ENCODE results near the gene CHD5.

CHD5 gene

GRCh38 chr1:6218375-6219164 is 38.4 kb upstream of the CHD5 start:
- Histone ChIP-seq H2BK12ac (ENCODE audit: low read length) (no peak overlapping the region), H3K27ac (ENCODE audit: low read depth, low read length) (no peak overlapping the region), H4K91ac (ENCODE audit: low read depth, low read length) (no peak overlapping the region), H3K27me3 (ENCODE audit: insufficient read depth, low read length) (no peaks in the 10 kb centered on the region), H3K4me2 (ENCODE audit: low read length) (no peak overlapping the region), H2AK5ac (ENCODE audit: low read length) (no peak overlapping the region), H3K4me3 (ENCODE audit: low read depth, low read length) (no peak overlapping the region), H3K36me3 (ENCODE audit: control insufficient read depth in 1 of 2, insufficient read depth in 2 of 2, low read length in 2 of 2) (peaks cover 12 to 13% of the 10 kb centered on the region in 2 experiments), H3K4me1 (ENCODE audit: control insufficient read depth in 1 of 2, insufficient read depth in 2 of 2, low read length in 2 of 2) (peaks cover 3 to 5% of the 10 kb centered on the region in 2 experiments), H4K12ac (ENCODE audit: low read depth, low read length) (no peak overlapping the region), H2BK5ac (ENCODE audit: low read depth, low read length, poor library complexity) (no peak overlapping the region), H3K9ac (ENCODE audit: low read length) (no peak overlapping the region), H3K23ac (ENCODE audit: low read length) (no peak overlapping the region), H3K14ac (ENCODE audit: low read length) (no peak overlapping the region), H3K9me3 (ENCODE audit: insufficient read depth, low read depth, low read length) (no peaks in the 10 kb centered on the region), H3K79me1 (ENCODE audit: low read length) (no peaks in the 10 kb centered on the region), H2AFZ (ENCODE audit: insufficient read depth, low read length, poor library complexity) (no peak overlapping the region), H3K4ac (ENCODE audit: low read depth, low read length) (no peak overlapping the region), H4K8ac (ENCODE audit: low read depth, low read length) (no peak overlapping the region), H3K79me2 (ENCODE audit: control insufficient read depth, insufficient read depth, low read length, poor library complexity) (no peaks in the 10 kb centered on the region), H3K18ac (ENCODE audit: low read length) (no peak overlapping the region), H2BK120ac (ENCODE audit: insufficient read depth, low read length, poor library complexity) (no peak overlapping the region)
- no peak for DNase-seq
- no CpG with 5 or more reads among the region's 16 CpGs for WGBS (ENCODE audit: extremely low coverage, insufficient coverage, insufficient read length)

- H3K4me2 ChIP-seq (ENCODE audit: low read length) = no peak overlapping the region
- no peak overlapping the region for H2AK5ac ChIP-seq (ENCODE audit: low read length)
- H2BK12ac ChIP-seq (ENCODE audit: low read length) = no peak overlapping the region
- H3K27me3 ChIP-seq (ENCODE audit: insufficient read depth, low read length) = peaks cover 6% of the 10 kb centered on the region
- H3K4me1 ChIP-seq (ENCODE audit: control insufficient read depth in 1 of 2, insufficient read depth in 2 of 2, low read length in 2 of 2) = peaks cover 8 to 10% of the 10 kb centered on the region in 2 experiments
- H3K9me3 ChIP-seq (ENCODE audit: insufficient read depth, low read depth, low read length) = peaks cover 13% of the 10 kb centered on the region
- H3K18ac ChIP-seq (ENCODE audit: low read length) = no peak overlapping the region
- DNase-seq = no peak
- no peak overlapping the region for H3K23ac ChIP-seq (ENCODE audit: low read length)
- no peak overlapping the region for H3K4ac ChIP-seq (ENCODE audit: low read depth, low read length)
- WGBS (ENCODE audit: extremely low coverage, insufficient coverage, insufficient read length) = no CpG with 5 or more reads among the region's 20 CpGs
- H3K79me1 ChIP-seq (ENCODE audit: low read length) = no peaks in the 10 kb centered on the region
- no peak overlapping the region for H4K8ac ChIP-seq (ENCODE audit: low read depth, low read length)
- H4K91ac ChIP-seq (ENCODE audit: low read depth, low read length) = no peak overlapping the region
- H2BK120ac ChIP-seq (ENCODE audit: insufficient read depth, low read length, poor library complexity) = no peak overlapping the region
- no peak overlapping the region for H3K27ac ChIP-seq (ENCODE audit: low read depth, low read length)
- no peak overlapping the region for H2BK5ac ChIP-seq (ENCODE audit: low read depth, low read length, poor library complexity)
- peaks cover 0 to 4% of the 10 kb centered on the region in 2 experiments for H3K36me3 ChIP-seq (ENCODE audit: control insufficient read depth in 1 of 2, insufficient read depth in 2 of 2, low read length in 2 of 2)
- no peak overlapping the region for H4K12ac ChIP-seq (ENCODE audit: low read depth, low read length)
- H2AFZ ChIP-seq (ENCODE audit: insufficient read depth, low read length, poor library complexity) = no peak overlapping the region
- H3K9ac ChIP-seq (ENCODE audit: low read length) = no peak overlapping the region
- H3K14ac ChIP-seq (ENCODE audit: low read length) = no peak overlapping the region
- no peak overlapping the region for H3K4me3 ChIP-seq (ENCODE audit: low read depth, low read length)
- H3K79me2 ChIP-seq (ENCODE audit: control insufficient read depth, insufficient read depth, low read length, poor library complexity) = no peaks in the 10 kb centered on the region
Measured at GRCh38 chr1:6212193-6212959, 32.3 kb upstream of the CHD5 start.

- no peak overlapping the region for H2BK12ac ChIP-seq (ENCODE audit: low read length)
- no peak overlapping the region for H3K14ac ChIP-seq (ENCODE audit: low read length)
- no peaks in the 10 kb centered on the region for H3K79me1 ChIP-seq (ENCODE audit: low read length)
- no peak overlapping the region for H3K27ac ChIP-seq (ENCODE audit: low read depth, low read length)
- H4K91ac ChIP-seq (ENCODE audit: low read depth, low read length) = no peak overlapping the region
- WGBS (ENCODE audit: extremely low coverage, insufficient coverage, insufficient read length) = no CpG with 5 or more reads among the region's 16 CpGs
- H3K27me3 ChIP-seq (ENCODE audit: insufficient read depth, low read length) = peaks cover 11% of the 10 kb centered on the region
- no peak overlapping the region for H3K4me3 ChIP-seq (ENCODE audit: low read depth, low read length)
- H3K4ac ChIP-seq (ENCODE audit: low read depth, low read length) = no peak overlapping the region
- peaks cover 0 to 4% of the 10 kb centered on the region in 2 experiments for H3K36me3 ChIP-seq (ENCODE audit: control insufficient read depth in 1 of 2, insufficient read depth in 2 of 2, low read length in 2 of 2)
- no peak overlapping the region for H3K23ac ChIP-seq (ENCODE audit: low read length)
- no peak overlapping the region for H2AK5ac ChIP-seq (ENCODE audit: low read length)
- H3K9me3 ChIP-seq (ENCODE audit: insufficient read depth, low read depth, low read length) = peaks cover 15% of the 10 kb centered on the region
- no peak overlapping the region for H3K9ac ChIP-seq (ENCODE audit: low read length)
- H3K79me2 ChIP-seq (ENCODE audit: control insufficient read depth, insufficient read depth, low read length, poor library complexity) = no peaks in the 10 kb centered on the region
- H2BK5ac ChIP-seq (ENCODE audit: low read depth, low read length, poor library complexity) = no peak overlapping the region
- no peak overlapping the region for H2AFZ ChIP-seq (ENCODE audit: insufficient read depth, low read length, poor library complexity)
- H4K8ac ChIP-seq (ENCODE audit: low read depth, low read length) = no peak overlapping the region
- peaks cover 8 to 10% of the 10 kb centered on the region in 2 experiments for H3K4me1 ChIP-seq (ENCODE audit: control insufficient read depth in 1 of 2, insufficient read depth in 2 of 2, low read length in 2 of 2)
- H4K12ac ChIP-seq (ENCODE audit: low read depth, low read length) = no peak overlapping the region
- H2BK120ac ChIP-seq (ENCODE audit: insufficient read depth, low read length, poor library complexity) = no peak overlapping the region
- no peak overlapping the region for H3K4me2 ChIP-seq (ENCODE audit: low read length)
- no peak overlapping the region for H3K18ac ChIP-seq (ENCODE audit: low read length)
- no peak for DNase-seq
Measured at GRCh38 chr1:6211731-6212130, 31.6 kb upstream of the CHD5 start.

DNA sequence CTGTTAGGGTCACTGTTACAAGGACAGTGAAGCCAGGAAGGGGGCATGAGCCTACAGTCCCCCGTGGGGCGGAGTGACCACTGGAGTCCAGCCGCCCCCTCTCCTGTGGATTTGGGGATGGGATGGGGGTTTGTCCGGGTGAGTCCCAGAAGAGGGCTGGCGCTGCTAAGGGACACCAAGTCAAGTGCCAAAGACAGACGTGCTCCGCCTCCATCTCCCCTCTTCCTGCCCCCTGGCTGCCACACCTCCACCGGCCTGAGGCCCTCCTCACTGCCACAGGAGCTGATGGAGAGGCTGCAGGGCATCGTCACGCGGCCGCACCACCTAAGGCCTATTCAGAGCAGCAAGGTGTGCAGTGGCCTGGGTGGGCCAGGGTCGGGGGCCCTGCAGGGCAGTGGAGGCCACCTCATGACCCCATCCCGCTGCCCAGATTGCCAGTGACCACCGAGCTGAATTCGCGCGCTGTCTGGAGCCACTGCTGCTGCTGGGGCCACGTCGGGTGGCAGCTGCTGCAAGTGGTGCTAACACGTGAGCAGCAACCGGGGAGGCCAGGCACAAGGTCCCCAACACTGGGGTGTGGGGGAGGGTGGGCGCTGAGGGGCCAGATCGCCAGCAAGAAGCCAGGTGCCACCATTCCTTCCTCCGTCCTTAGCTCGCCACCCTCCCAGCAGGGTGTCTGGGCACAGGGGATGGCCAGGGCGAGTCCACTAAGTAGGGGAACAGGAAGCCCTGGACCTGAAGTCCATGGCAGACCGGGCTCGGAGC is 30.7 kb upstream of the CHD5 start:
- Histone ChIP-seq H3K79me2 (ENCODE audit: control insufficient read depth, insufficient read depth, low read length, poor library complexity) (no peaks in the 10 kb centered on the region), H4K91ac (ENCODE audit: low read depth, low read length) (no peak overlapping the region), H3K4me3 (ENCODE audit: low read depth, low read length) (no peak overlapping the region), H3K27me3 (ENCODE audit: insufficient read depth, low read length) (peaks cover 18% of the 10 kb centered on the region), H3K79me1 (ENCODE audit: low read length) (peaks cover 1% of the 10 kb centered on the region), H3K4ac (ENCODE audit: low read depth, low read length) (no peak overlapping the region), H2BK120ac (ENCODE audit: insufficient read depth, low read length, poor library complexity) (no peak overlapping the region), H3K9ac (ENCODE audit: low read length) (no peak overlapping the region), H3K23ac (ENCODE audit: low read length) (no peak overlapping the region), H4K8ac (ENCODE audit: low read depth, low read length) (no peak overlapping the region), H2AFZ (ENCODE audit: insufficient read depth, low read length, poor library complexity) (no peak overlapping the region), H3K27ac (ENCODE audit: low read depth, low read length) (no peak overlapping the region), H3K18ac (ENCODE audit: low read length) (no peak overlapping the region), H2BK5ac (ENCODE audit: low read depth, low read length, poor library complexity) (no peak overlapping the region), H3K4me2 (ENCODE audit: low read length) (no peak overlapping the region), H3K4me1 (ENCODE audit: control insufficient read depth in 1 of 2, insufficient read depth in 2 of 2, low read length in 2 of 2) (peaks cover 8 to 16% of the 10 kb centered on the region in 2 experiments), H3K14ac (ENCODE audit: low read length) (no peak overlapping the region), H2AK5ac (ENCODE audit: low read length) (no peak overlapping the region), H3K36me3 (ENCODE audit: control insufficient read depth in 1 of 2, insufficient read depth in 2 of 2, low read length in 2 of 2) (peaks cover 0 to 4% of the 10 kb centered on the region in 2 experiments), H4K12ac (ENCODE audit: low read depth, low read length) (no peak overlapping the region), H3K9me3 (ENCODE audit: insufficient read depth, low read depth, low read length) (peaks cover 16% of the 10 kb centered on the region), H2BK12ac (ENCODE audit: low read length) (no peak overlapping the region)
- DNase-seq = no peak
- no CpG with 5 or more reads among the region's 29 CpGs for WGBS (ENCODE audit: extremely low coverage, insufficient coverage, insufficient read length)

Data from trophoblast cell (in vitro differentiated cells and primary cell).